Smooth muscle cell (in vitro differentiated cells): ENCODE measurements around the gene SOAT1. TPM values are rescaled to one million over a fixed set of nuclear protein-coding genes. Genes with fewer than 3 reads are reported as not detected.

Experiments used
- DNase-seq: peaks from one replicate; lab custom pipeline; 2025; ENCODE audit not compliant: unreplicated experiment; lab: John Stamatoyannopoulos, UW
- H2AFZ ChIP-seq: fragments of 200-600 bp; sonication (generic); 2 replicates; pipeline ENCODE4 v1.6.0; 2016; ENCODE audit warnings: antibody characterized with exemption, low read depth, mild to moderate bottlenecking
- H3F3A ChIP-seq: fragments of 200-600 bp; sonication (generic); 2 replicates; pipeline ENCODE4 v1.6.0; 2017; ENCODE audit warnings: antibody characterized with exemption, low read depth
- H3K27ac ChIP-seq: fragments of 200-600 bp; sonication (generic); 2 replicates; pipeline ENCODE4 v1.5.1; 2016; ENCODE audit warnings: low read depth, mild to moderate bottlenecking
- H3K27me3 ChIP-seq: fragments of 200-600 bp; sonication (generic); 2 replicates; pipeline ENCODE4 v1.6.1; 2016; ENCODE audit warnings: low read depth, mild to moderate bottlenecking
- H3K36me3 ChIP-seq: fragments of 200-600 bp; sonication (generic); 2 replicates; pipeline ENCODE4 v1.5.1; 2016; ENCODE audit warnings: low read depth
- H3K4me1 ChIP-seq: fragments of 200-600 bp; sonication (generic); 2 replicates; pipeline ENCODE4 v1.5.1; 2016; ENCODE audit warnings: low read depth
- H3K4me2 ChIP-seq: fragments of 200-600 bp; sonication (generic); 2 replicates; pipeline ENCODE4 v1.6.0; 2016; ENCODE audit warnings: mild to moderate bottlenecking
- H3K4me3 ChIP-seq: fragments of 200-600 bp; sonication (generic); 2 replicates; pipeline ENCODE4 v1.5.1; 2016; ENCODE audit warnings: mild to moderate bottlenecking
- H3K79me2 ChIP-seq: fragments of 200-600 bp; sonication (generic); 2 replicates; pipeline ENCODE4 v1.6.0; 2016; ENCODE audit warnings: low read depth, mild to moderate bottlenecking
- H3K9ac ChIP-seq: fragments of 200-600 bp; sonication (generic); 2 replicates; pipeline ENCODE4 v1.6.0; 2016; ENCODE audit warnings: low read depth
- H3K9me3 ChIP-seq: fragments of 200-600 bp; sonication (generic); replicated peaks from 2 replicates; pipeline ENCODE4 v1.5.1; 2016; ENCODE audit warnings: low read depth
- H4K20me1 ChIP-seq: fragments of 200-600 bp; sonication (generic); 2 replicates; pipeline ENCODE4 v1.6.0; 2016; ENCODE audit warnings: low read depth
- WGBS: methylation state at CpG from one replicate; pipeline ENCODE4 v1.1.7; 2016; ENCODE audit warnings: low lambda C conversion rate; 5-methylcytosine and 5-hydroxymethylcytosine counted together
- polyA plus RNA-seq: library from polyadenylated mRNA; unstranded; fragments of >200 nt; fragmentation: Nextera tagmentation; extraction: Ambion mirVana; gene quantifications from 2 replicates; pipeline ENCODE4 v1.2.1, GENCODE V29; 2016
- total RNA-seq: library from RNA; depleted of rRNA; stranded (reverse); fragments of >200 nt; gene quantifications from 2 replicates; pipeline ENCODE4 v1.2.3, GENCODE V29; 2014
- TF ChIP-seq, protein P1 (sequence below): fragments of 200-600 bp; sonication (generic); IDR thresholded peaks from 2 replicates; pipeline ENCODE4 v1.5.1; 2017; ENCODE audit warnings: borderline replicate concordance, mild to moderate bottlenecking, antibody characterized with exemption; ENCODE audit not compliant: insufficient read depth, poor library complexity, severe bottlenecking

SOAT1 gene
- total and polyA plus RNA-seq, 2 experiments from 2014 or later = 15.4 to 20.2 TPM

GRCh38 chr1:179252606-179253005, 41.0 kb upstream of the SOAT1 start:
- Histone ChIP-seq H3K4me2 (no peak overlapping the region), H3K79me2 (no peaks in the 10 kb centered on the region), H3K9ac (no peak overlapping the region), H4K20me1 (no peaks in the 10 kb centered on the region), H3K27me3 (no peaks in the 10 kb centered on the region), H3F3A (no peaks in the 10 kb centered on the region), H3K27ac (no peak overlapping the region), H3K9me3 (no peaks in the 10 kb centered on the region), H2AFZ (no peak overlapping the region), H3K36me3 (no peaks in the 10 kb centered on the region), H3K4me1 (no peaks in the 10 kb centered on the region), H3K4me3 (no peak overlapping the region)
- 95% methylated on average over 4 of the region's 4 CpGs for WGBS
- TF ChIP-seq, protein P1, sequence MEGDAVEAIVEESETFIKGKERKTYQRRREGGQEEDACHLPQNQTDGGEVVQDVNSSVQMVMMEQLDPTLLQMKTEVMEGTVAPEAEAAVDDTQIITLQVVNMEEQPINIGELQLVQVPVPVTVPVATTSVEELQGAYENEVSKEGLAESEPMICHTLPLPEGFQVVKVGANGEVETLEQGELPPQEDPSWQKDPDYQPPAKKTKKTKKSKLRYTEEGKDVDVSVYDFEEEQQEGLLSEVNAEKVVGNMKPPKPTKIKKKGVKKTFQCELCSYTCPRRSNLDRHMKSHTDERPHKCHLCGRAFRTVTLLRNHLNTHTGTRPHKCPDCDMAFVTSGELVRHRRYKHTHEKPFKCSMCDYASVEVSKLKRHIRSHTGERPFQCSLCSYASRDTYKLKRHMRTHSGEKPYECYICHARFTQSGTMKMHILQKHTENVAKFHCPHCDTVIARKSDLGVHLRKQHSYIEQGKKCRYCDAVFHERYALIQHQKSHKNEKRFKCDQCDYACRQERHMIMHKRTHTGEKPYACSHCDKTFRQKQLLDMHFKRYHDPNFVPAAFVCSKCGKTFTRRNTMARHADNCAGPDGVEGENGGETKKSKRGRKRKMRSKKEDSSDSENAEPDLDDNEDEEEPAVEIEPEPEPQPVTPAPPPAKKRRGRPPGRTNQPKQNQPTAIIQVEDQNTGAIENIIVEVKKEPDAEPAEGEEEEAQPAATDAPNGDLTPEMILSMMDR = no peak
- DNase-seq = no peak

DNA sequence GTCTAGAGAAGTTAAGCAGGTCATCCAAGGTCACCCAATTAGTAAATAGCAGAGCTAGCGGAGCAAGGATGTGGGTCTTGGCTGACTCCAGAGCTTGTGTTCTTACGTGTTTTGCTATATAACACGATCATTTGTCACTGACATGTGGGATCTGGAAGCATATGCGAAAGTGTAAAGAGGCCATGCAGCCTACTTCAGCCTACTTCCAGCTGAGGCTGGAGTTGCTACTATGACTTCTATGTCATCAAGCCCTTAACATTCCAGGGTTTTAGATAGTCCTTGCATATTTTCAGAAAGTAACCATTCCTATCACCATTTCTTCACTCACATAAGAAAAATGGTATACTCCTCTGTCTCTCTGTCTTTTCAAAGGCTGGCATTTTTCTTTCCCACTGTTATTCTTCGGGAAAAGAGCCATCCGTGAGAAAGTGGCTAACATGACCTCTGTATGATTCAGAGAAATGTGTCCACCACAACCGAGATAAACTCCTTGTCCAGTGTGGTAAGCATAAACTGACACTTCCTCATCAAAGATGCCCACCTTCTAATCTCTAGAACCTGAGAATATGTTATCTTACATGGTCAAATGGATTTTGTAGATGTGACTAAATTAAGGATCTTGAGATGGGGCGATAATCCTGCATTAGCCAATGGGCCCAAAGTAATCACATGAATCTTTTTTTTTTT, 40.2 kb upstream of the SOAT1 start:
- TF ChIP-seq, protein P1 = no peak
- H2AFZ ChIP-seq = no peak overlapping the region
- no peak for DNase-seq

DNA sequence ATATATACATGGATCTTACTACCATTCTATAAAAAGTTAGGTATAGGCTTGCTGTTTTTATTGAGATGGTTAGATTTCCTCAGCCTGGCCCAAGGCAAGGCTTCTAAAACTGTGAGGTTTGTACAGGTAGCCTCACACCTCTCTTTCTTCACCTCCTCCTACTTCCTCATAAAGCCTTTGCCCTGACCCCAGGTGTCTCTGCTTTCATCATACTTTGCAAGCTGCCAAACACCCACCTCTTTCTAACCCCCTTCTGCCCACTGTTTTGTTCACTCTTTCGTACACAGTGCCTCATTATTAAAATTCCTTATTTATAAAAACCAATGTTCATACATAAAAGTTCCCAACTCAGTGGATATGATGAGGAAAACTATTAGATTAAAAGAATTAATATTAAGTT, 31.4 kb upstream of the SOAT1 start:
- 91% methylated on average over 1 of the region's 1 CpG for WGBS
- H3F3A ChIP-seq = no peaks in the 10 kb centered on the region
- no peaks in the 10 kb centered on the region for H3K27me3 ChIP-seq
- no peak overlapping the region for H2AFZ ChIP-seq
- TF ChIP-seq, protein P1 = no peak
- DNase-seq = no peak
- no peak overlapping the region for H3K9ac ChIP-seq
- H3K27ac ChIP-seq = no peak overlapping the region
- no peaks in the 10 kb centered on the region for H4K20me1 ChIP-seq
- no peaks in the 10 kb centered on the region for H3K4me1 ChIP-seq
- H3K36me3 ChIP-seq = no peaks in the 10 kb centered on the region
- no peaks in the 10 kb centered on the region for H3K79me2 ChIP-seq
- H3K9me3 ChIP-seq = no peaks in the 10 kb centered on the region
- no peak overlapping the region for H3K4me2 ChIP-seq
- H3K4me3 ChIP-seq = no peak overlapping the region

More for the DNA sequence above, 40.2 kb upstream of the SOAT1 start:
- Histone ChIP-seq H3K36me3 (no peaks in the 10 kb centered on the region), H3K4me2 (no peak overlapping the region), H3F3A (no peaks in the 10 kb centered on the region), H3K4me1 (no peaks in the 10 kb centered on the region), H3K9ac (no peak overlapping the region), H3K79me2 (no peaks in the 10 kb centered on the region), H4K20me1 (no peaks in the 10 kb centered on the region), H3K27me3 (no peaks in the 10 kb centered on the region), H3K9me3 (no peaks in the 10 kb centered on the region), H3K4me3 (no peak overlapping the region), H3K27ac (no peak overlapping the region)
- WGBS = 72% methylated on average over 8 of the region's 8 CpGs

DNA sequence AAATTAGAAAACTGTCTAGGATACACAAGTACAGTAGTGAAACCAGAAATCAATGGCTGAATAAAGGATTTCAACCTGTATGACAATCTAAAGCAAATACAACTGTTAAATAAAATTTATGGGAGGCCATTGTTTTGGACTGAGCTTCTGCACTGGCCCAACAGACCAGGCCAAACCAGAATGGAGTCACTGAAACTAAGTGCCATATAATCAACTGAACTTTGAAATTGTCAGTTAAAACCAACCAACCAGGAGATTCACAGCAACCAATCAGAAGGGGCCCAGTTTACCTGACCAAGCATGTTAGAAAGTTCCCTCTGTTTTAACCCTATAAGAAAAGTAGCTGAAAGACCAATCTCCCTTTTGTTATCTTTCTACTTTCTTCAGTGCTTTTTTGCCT, 30.5 kb upstream of the SOAT1 start:
- no peaks in the 10 kb centered on the region for H3K4me1 ChIP-seq
- no peaks in the 10 kb centered on the region for H3K27me3 ChIP-seq
- no peak overlapping the region for H3K4me3 ChIP-seq
- DNase-seq = no peak
- H3K36me3 ChIP-seq = no peaks in the 10 kb centered on the region
- H3K9ac ChIP-seq = no peak overlapping the region
- no peak overlapping the region for H3K27ac ChIP-seq
- no peaks in the 10 kb centered on the region for H3F3A ChIP-seq
- TF ChIP-seq, protein P1 = no peak
- H4K20me1 ChIP-seq = no peaks in the 10 kb centered on the region
- no peaks in the 10 kb centered on the region for H3K9me3 ChIP-seq
- H3K79me2 ChIP-seq = no peaks in the 10 kb centered on the region
- no peak overlapping the region for H2AFZ ChIP-seq
- H3K4me2 ChIP-seq = no peak overlapping the region
